NCI-H2029 (cell line): ENCODE results near the gene MYBL2.
A peak's percentile ranks its signal among the peaks of the same experiment; 100 is the strongest.

Experiments
- DNase-seq: peaks from one replicate; lab custom pipeline; 2025; lab: John Stamatoyannopoulos, UW

MYBL2 gene

DNA sequence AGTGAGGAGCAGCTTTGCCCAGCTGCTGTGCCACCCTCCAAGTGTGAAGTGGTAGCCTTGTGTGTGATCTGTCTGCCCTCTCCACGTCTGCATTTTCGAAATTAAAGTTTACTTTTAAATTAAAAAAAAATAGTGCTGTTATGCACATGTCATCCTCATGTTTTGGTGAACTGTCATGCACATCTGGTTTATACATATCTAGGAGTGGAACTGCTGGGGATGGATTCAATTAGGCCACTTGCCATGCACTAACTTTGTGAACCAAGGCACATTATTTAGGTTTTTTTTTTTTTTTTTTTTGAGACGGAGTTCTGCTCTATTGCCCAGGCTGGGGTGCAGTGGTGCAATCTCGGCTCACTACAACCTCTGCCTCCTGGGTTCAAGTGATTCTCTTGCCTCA lies 56.3 kb downstream of the MYBL2 start:
- no peak for DNase-seq

DNA sequence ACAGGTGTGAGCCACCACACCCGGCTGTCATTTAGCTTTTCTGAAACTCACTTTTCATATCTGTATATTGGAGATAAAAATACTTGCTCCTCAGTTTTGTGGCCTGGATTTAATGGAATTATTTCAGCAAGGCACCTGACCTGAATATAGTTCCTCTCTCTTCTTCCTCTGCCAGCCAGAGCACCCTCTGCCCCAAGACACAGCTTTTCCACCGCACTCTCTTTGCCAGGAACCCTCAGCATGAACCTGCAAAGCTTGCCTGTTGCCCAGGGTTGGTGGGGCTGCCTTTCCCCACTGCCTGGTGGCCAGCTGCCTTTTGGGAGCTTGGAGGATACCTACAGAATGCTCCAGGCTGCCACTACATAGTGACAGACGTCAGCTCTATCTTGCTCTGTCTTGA lies 56.8 kb downstream of the MYBL2 start:
- no peak for DNase-seq

DNA sequence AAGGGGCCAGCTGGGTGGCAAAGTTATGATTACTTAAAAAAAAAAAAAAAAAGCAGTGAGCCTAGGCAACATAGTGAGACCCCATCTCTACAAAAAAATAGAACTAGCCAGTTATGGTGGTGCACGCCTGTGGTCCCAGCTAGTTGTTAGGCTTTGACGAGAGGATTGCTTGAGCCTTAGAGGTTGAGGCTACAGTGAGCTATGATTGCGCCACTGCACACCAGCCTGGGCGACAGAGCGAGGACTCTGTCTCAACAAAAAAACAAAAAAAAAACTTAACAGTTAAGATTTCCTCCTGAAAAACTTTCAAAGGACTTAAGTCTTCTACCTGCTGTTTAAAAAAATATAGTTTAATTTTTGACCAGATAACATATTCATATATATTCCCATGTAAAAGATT lies 57.5 kb downstream of the MYBL2 start:
- DNase-seq = no peak

DNA sequence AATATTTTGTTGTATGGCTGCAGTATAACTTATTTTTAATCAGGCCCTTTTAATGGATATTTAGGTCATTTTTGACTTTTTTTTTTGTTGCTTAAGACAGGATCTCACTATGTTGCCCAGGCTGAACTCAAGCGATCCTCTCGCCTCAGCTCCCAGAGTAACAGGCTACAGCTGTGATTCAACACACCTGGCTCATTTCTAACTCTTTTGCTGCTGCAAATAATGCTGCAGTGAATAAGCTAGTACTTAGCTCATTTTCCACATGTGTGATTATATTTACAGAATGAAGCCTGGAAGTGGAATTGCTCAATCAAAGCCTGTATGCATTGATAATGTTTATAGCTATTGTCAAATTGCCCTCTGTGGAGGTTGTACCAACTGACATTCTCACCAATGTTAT lies 58.8 kb downstream of the MYBL2 start:
- DNase-seq = no peak

DNA sequence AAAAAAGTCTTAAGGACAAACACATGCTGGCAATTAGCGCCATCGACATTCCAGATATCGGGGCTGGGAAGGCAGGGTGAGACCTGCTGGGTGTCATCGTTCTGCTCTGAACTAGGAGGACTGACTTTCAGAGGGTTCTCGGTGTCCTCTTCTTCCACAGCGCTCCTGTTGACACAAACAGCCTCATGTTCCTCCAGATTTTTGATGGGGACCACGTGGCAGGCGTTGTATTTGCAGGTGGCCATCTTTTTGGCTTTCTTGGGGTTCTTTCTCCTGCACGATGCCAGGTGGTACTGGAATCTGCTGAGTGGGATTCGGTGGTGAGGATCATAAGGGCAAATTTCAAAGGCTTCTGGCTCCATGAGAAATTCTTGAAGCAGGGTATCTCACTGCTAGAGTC lies 59.4 kb downstream of the MYBL2 start:
- no peak for DNase-seq

DNA sequence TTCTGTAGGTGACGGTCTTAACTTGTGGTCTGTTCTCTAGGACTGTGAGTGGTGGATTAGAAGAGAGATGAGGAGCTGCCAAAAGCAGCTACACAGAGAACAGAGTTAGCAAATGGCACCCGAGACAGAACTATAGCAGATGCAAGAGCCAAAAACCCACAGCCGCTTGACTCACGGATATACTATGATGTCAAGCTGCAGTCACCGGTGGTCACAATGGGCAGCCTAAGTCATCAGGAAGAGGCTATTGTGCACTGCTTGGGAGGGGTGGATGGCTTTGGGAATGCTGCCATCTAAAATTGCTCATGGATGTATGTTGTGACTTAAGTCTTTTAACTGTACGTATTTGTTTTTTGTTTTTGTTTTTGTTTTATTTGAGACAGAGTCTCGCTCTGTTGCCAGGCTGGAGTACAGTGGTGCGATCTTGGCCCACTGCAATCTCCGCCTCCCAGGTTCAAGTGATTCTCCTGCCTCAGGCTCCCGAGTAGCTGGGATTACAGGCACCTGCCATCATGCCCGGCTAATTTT lies 60.0 kb downstream of the MYBL2 start, which contains the start of gene GTSF1L:
Gene GTSF1L, minus strand, starts transcription at position 192 of the 528 bp plus-strand sequence. CDS start 308 bp downstream, outside the sequence.
- DNase-seq = peak; percentile 51

DNA sequence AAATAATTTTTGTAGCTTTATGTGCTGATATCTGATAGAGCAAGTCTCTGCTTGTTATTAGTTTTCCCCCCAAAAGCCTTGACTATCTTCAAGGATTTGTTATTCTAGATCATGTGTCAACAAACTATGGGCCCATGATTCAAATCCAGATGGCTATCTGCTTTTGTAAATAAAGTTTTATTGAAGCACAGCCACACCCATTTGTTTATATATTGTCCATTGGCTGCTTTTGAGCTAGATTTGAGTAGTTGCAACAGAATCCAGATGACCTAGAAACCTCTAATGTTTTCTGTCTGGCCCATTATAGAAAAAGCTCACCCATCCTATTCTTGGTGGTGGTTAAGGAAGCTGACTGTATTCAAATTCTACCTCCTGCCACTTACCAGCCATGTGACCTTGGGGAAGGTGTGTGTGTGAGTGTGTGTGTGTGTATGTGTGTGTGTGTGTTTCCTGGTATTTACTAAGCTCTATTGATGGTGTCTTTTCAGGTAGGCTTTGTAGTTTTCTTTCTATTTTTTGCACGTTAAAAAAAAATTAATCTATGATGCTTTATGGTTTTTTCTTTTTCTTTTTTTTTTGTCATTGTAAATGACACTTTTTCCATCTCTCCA lies 61.2 kb downstream of the MYBL2 start:
- DNase-seq = peak; percentile 56

DNA sequence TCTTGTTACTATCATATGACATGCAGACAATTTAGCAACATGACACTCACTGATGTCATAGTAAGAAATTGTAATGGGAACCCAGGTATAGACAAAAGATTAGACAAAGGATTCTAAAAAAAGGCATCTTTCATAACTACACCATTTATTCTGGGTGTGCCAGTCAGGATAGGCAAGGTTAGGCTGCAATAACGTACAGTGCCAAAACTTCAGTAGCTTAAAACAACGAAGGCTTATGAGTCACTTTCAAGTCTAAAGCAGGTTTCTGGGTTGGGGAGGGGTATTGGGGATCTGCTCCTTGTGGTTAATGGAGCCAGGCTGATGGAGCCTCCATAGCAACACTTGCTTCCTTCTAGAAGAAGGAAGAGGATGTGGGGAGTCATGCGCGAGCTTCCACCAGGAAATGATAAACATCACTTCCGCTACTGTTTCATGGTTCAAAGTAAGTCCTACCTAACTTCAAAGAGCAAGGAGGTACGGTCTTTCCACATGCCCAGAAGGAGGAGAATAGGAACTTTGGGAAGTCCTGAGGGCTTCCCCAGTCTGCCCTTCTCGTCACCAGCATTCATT lies 61.9 kb downstream of the MYBL2 start:
- no peak for DNase-seq

DNA sequence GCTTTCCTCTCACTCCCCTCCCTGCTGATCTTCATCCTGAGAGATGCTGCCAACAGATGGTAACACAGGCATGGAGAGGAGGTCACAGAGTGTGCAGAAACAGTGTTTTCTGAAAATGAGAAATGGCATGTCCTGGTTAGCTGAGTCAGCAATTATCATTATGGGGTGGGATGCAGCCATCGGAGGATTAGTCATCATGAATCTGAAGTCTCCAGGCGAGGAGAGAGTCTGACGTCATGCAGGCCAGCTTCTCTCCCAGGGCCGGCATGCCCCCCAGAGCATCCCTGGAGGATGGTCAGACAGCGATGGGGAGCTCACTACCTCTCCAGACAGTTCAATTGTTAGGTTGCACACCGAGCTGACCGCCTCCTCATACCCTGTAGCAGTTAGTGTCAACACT lies 64.6 kb downstream of the MYBL2 start:
- no peak for DNase-seq

DNA sequence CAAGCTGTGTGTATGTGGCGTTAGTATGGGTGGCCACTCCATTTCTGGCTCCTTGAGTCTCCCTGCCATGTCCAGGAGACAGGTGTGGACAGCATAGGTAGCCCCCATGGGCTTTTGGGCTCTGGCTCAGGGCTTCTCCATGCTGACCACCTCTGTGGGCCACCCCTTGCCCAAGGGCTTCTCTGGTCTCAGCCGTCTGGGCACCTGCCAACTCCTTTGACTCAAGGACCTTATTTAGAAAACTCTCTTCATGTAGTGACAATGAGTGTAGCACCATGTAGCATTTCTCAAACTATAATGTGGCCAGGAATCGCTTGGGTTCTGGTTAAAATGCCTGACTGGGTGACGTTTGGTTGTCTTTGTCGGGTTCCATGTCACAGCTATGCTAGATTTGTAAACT lies 65.0 kb downstream of the MYBL2 start:
- DNase-seq = no peak

DNA sequence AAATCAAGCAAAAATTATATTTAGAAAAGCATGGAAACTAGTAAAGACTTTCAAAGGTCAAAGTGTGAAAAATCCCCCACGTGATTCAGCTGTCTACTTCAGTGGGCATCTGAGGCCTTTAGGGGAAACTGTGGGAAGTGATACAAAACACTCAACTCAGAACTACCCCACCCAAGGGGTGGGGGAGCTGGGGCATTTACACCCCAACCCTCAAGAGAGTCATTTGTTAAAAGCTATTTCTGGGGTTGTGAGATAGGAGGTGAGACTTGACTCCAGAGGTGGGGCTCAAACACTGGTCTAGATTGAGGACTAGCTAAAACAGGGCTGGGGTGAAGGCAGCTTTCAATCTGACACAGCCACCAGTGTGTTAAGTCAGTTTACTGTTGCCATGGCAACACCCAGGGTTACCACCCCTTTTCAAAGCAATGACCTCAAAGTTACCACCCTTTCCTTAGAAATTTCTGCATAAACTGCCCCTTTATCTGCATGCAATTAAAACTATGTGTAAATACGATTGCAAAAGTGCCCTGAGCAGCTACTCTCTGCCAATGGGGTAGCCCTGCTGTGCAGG lies 69.8 kb downstream of the MYBL2 start:
- peak; percentile 43 for DNase-seq

DNA sequence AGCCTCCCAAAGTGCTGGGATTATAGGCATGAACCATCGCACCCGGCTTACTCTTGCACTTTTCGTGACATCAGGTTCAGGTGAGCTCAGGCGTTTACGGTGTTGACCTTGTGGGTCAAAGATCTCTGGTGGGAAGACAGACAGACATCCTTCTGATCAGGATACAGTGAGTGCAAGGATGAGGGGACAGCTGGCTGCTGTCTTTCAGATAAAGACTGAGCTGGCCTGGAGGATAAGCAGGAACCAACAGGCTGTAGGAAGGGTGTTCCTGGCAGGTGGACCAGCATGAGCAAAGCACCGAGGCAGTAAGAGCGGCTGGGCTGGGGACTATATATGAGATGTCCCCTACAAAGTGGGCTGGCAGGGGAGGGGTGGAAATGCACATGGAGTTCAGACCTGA lies 71.0 kb downstream of the MYBL2 start:
- no peak for DNase-seq

DNA sequence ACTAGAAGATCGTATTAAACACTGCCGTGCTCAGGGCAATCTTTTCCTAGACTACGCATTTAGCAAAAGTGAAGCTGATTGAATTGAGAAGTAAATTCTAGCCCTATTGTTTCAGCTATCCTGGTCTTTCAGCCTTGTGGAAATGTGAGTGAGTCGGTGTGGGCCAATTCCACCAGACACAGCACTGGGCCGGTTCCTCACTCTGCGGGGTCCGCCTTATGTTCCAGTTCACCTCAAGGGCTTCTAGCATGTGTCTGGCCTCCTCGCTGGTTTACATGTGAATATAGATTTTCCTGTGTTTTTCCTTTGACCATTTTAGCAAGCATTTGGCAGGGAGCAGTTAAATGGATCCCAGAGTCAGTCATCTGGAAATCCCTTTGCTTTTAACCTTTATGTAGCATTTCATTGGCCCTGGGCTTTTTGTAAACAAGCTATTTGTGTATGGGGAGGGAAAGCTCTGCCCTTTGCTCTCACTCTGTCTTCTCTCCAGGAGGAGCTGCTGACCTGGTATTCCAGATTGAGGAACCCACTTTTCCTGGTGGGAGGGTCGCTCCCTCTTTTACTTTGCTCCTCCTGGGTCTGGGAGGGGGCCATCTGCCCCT lies 72.3 kb downstream of the MYBL2 start:
- peak; percentile 37 for DNase-seq

DNA sequence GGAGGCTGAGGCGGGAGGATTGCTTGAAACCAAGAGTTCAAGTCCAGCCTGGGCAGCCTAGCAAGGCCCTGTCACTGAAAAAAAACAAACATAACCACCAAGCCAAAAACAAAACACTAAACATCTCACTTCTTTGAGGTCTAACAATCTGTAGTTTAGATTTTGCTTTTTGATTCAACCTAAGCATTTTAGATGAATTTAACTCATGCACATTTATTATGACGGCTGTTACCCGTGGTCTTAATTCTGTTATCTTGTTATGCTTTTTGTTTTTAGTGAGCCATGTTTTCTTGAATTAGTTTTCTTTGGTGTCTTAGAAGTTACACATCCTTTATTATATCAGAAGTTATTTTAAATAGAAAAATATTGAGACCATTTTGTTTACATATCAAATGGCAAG lies 73.7 kb downstream of the MYBL2 start:
- no peak for DNase-seq

DNA sequence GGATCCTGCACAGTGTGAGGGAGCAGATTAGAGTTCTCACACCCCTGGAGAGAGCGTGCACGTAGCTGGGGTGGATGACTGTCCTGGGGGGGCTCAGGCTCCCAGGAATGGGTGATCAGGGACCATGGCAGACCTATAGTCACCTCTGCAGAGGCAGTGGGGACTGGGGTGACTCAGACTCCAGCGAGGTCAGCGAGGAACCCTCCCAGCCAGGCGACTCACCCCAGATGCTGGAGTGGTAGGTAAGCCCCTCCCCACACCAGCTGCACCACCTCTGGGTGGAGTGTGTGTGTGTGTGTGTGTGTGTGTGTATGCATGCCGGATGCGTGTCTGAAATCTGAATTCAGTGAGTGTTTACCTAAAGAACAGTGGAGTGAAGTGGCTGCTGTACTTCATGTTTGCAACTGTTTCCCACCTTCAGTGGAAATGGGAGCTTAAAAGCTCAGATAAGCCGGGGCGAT lies 77.3 kb downstream of the MYBL2 start:
- DNase-seq = peak; percentile 78

DNA sequence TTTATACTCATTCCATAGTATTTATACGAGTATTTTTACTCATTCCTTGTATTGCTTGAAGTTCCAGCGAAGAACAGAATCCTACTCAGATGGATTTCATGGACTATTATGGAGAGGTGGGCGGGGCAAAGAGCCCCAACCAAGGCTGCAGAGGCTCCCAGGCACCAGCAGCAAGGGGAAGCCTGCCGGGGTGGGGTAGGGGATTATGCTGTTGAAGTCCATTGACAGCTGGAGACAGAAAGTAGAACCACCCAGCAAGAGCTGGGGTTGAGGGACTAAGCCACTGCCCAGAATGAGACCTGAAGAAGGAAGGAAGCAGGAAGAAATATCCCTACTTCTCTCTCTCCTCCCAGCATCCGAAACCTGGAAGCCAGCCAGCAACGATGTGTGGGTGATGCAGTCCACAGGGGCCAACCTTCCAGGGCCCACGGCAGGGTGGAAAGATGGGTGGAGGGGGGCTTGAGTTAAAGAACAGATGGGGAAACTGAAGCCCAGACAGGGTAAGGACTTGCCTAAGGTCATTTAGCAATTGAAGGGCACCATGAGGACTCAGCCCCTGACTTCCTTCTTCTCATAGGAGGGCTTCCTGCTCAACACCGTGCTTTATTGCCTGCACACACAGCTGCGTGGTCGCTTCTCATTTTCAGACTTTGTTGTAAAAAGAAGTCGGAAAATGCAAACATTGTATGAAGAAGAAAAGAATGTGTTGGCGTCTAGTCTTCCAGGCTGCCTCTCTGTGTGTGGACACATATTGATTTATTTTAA lies 78.2 kb downstream of the MYBL2 start:
- peak; percentile 32 for DNase-seq

DNA sequence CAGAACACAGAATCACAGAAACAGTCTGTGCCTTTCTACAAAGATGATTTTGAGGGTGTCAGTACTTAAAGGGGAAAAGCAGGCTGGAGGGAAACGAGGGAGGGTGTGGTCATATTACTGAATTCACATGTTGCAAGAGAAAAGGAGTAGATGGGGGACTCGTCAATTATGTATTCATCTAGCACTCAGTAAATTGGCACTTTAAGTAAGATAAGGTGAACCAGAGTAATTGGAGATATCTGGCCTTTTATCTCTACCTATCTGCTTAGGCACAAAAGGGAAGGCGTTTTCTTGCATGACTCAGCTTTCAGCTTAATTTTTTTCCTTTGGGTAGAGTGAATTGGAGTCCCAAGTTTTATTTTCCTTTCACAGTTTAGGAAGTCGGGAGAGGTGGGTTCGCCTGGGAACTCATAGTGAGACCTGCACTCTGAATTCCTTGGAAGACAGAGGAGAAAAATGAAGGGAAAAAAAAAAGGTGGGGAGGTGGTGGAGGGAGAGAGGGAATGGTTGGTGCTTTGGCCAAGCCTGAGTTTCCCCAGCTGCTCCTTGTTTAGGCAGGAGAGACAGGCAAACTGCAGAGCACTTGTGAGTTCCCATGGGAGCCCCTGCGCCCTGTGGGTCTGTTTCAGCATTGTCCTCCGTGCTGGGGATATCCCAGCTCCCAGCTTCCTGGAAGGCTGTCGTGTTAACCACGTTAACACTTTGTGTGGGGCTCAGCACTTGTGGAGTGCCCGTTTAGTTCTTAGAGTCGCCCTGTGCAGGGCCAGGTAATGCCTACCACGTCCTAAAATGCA lies 79.6 kb downstream of the MYBL2 start:
- DNase-seq = no peak

DNA sequence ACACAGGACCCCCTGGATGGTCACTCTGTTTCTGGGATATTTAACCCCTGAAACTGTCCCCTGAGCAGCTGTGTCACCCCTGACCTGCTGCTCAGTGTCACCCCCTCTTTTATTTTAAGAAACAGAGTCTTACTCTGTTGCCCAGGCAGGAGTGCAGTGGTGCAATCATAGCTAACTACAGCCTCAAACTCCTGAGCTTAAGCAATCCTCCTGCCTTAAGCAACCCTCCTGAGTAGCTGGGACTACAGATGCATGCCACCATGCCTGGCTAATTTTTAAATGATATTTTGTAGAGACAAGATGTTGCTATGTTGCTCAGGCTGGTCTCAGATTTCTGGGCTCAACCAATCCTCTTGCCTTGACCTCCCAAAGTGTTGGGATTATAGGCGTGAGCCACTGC lies 81.4 kb downstream of the MYBL2 start:
- DNase-seq = no peak

DNA sequence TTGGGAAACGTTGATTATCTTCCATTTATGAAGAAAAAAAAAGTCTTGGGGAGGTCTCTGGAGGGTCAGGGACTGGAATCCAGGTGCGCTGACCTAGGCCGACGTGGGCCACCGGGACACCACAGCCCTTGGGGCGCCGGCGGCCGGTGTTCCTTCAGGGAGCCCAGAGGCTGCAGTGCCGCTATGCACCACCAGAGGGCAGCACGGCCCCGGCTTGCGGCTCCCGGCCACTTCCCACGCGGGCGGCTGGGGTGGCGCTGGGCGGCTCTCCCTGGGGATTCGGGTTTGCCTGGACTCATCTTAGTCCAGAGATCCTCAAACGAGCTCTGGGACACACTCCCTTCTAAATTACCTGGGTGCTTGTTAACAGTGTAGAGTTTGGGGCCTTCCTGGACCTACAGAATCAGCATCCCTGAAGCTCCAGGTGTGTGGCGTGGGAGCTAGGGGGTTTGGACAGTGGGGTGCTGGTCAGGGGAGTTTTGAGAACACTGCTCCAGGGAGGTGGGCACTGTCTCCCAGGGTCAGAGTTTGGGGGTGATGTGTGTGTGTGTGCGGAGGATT lies 82.9 kb downstream of the MYBL2 start:
- peak; percentile 27 for DNase-seq

DNA sequence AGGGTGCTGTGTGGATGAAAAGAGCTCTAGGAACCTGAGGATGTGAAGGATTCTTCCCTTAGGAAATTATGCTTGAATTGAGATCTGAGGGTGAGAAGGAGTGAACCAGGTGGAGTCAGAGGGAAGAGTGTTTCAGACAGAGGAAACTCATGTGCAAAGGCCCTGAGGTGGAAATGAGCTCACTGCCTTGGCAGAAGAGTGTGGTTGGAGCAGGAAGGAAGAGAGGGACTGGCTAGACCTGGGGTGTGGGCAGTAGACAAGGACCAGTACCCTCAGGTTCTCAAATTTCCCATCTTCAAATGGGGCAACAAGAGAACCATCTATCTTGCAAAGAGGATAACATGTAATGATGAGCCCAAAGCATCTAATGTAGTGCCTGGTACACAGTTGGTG lies 83.9 kb downstream of the MYBL2 start:
- DNase-seq = no peak
